Adrenal gland (tissue), 12 donors: ENCODE data around the gene ASH1L. TPM values are rescaled to one million over a fixed set of nuclear protein-coding genes. Genes with fewer than 3 reads are reported as not detected.
A peak's percentile ranks its signal among the peaks of the same experiment; 100 is the strongest.
"Not testable (repeated sequence)": the region's sequence is repeated elsewhere in the genome, so short reads cannot be mapped to it uniquely, and the experiment has no call there.

Source experiments
- DNase-seq, 7 donors: peaks; one replicate each; pipeline ENCODE4 v3.0.0-alpha.2; 2019 to 2020
- H3K27ac ChIP-seq, 5 donors: fragments of 200-600 bp; sonication (generic) in 4 of 5; 1 replicate in 3 of 5; 2 replicates in 2 of 5; pipeline versions ENCODE4 v1.5.1 to v1.8.0; 2016 to 2020; ENCODE audit warnings: mild to moderate bottlenecking in 1 of 5
- H3K27me3 ChIP-seq: fragments of 200-600 bp; 2 replicates; pipeline ENCODE4 v1.8.0; 2021
- H3K36me3 ChIP-seq, 2 donors: fragments of 200-600 bp; replicated peaks in 1 of 2; 1 replicate in 1 of 2; 2 replicates in 1 of 2; pipeline versions ENCODE4 v1.5.1 to v1.8.0; 2018 to 2022
- H3K4me1 ChIP-seq, 2 donors: fragments of 200-600 bp; replicated peaks in 1 of 2; 1 replicate in 1 of 2; 2 replicates in 1 of 2; pipeline versions ENCODE4 v1.5.1 to v1.8.0; 2018 to 2021
- H3K4me3 ChIP-seq, 4 donors: fragments of 200-600 bp; sonication (generic) in 3 of 4; one replicate each; pipeline ENCODE4 v1.5.1; 2016 to 2018
- H3K9me3 ChIP-seq, 3 donors: fragments of 200-600 bp; sonication (generic) in 1 of 3; replicated peaks in 1 of 3; 1 replicate in 2 of 3; 2 replicates in 1 of 3; pipeline versions ENCODE4 v1.5.1 to v1.8.0; 2016 to 2021
- POLR2A ChIP-seq, 2 donors: fragments of 450-650 bp; IDR thresholded peaks; one replicate each; pipeline ENCODE4 v1.6.1; 2017; ENCODE audit warnings: antibody characterized with exemption in 2 of 2, mild to moderate bottlenecking in 2 of 2, moderate library complexity in 1 of 2
- WGBS, 4 donors: extraction: QIAGEN DNeasy Blood & Tissue Kit in 2 of 4; methylation state at CpG; one replicate each; pipeline versions ENCODE4 v1.1.5 to v1.1.7; 2013 to 2017; 5-methylcytosine and 5-hydroxymethylcytosine counted together
- intact Hi-C, 2 donors: fragments of 100-400 bp; cut with DNase I; formaldehyde crosslinking; loops; one replicate each; pipeline versions ENCODE4 v1.14.1 to v1.15.0; 2022 to 2023
- polyA plus RNA-seq, 3 donors: library from polyadenylated mRNA; stranded (reverse); fragments of 200-250 nt in 2 of 3; fragments of 350-450 nt in 1 of 3; fragmentation: Illumina TruSeq in 1 of 3; extraction: RNeasy Lipid Tissue Mini Kit (QIAGEN cat#74804) in 1 of 3; gene quantifications; one replicate each; pipeline ENCODE4 v1.2.3, GENCODE V29; 2013 to 2014
- total RNA-seq, 9 donors: library from RNA; depleted of rRNA in 4 of 9; stranded (reverse); fragments of >200 nt in 4 of 9; fragments of 120-200 nt in 1 of 9; fragmentation: NEBNext Ultra II Directional in 1 of 9; extraction: Animal tissue kit (Norgen Biotek cat#: 25700) in 1 of 9; gene quantifications; one replicate each; pipeline versions ENCODE4 v1.1.0 to v1.2.4, GENCODE V29; 2013 to 2023
- TF ChIP-seq, protein P1 (sequence below), 6 experiments: fragments of 450-650 bp in 4 of 6; fragments of 200-600 bp in 2 of 6; sonication (generic) in 1 of 6; IDR thresholded peaks; 1 replicate in 5 of 6; 2 replicates in 1 of 6; pipeline versions ENCODE4 v1.5.1 to v1.8.0; 2016 to 2021; ENCODE audit warnings: antibody characterized with exemption in 6 of 6, mild to moderate bottlenecking in 2 of 6, moderate library complexity in 1 of 6
- donor health status: healthy with polysubstance abuse.
- donor health status: Bipolar disorder and iron deficiency.
- donor health status: DM: yes; HTN: yes; CAD: no.
- donor health status: DM: no; HTN: no; CAD: no.
- donor health status: DM: no; HTN: no; CAD: no.
- donor health status: DM: yes; HTN: yes; CAD: no.

ASH1L gene
- total and polyA plus RNA-seq, 12 donors: 3.7 to 59.3 (median 41.8) TPM

DNA sequence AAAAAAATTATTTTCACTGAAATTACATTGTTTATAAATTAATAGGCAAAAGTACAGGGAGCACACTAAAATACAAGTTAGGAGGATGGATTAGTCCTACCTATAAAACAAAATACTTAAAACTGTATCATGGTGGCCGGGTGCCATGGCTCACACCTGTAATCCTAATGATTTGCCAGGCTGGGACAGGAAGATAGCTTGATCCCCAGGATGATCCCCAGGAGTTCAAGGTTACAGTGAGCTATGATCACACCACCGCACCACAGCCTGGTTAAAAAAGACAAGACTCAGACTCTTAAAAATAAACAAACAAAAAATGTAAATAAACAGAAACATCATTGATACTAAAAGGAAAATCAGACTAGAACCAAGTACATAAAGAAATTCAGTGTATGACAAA, 53.5 kb downstream of the ASH1L start:
- DNase-seq: no peak
- 45 to 70% (median 53%) methylated on average over 2 of the region's 2 CpGs for WGBS, 4 donors
- intact Hi-C loops: no loop called here
- Histone ChIP-seq H3K27me3 (no peaks in the 10 kb centered on the region), H3K27ac (no peak overlapping the region), H3K36me3 (no peaks in the 10 kb centered on the region), H3K4me1 (peaks cover 0 to 41% of the 10 kb centered on the region in 2 donors), H3K9me3 (no peaks in the 10 kb centered on the region), H3K4me3 (no peak overlapping the region)
- TF ChIP-seq, protein P1, sequence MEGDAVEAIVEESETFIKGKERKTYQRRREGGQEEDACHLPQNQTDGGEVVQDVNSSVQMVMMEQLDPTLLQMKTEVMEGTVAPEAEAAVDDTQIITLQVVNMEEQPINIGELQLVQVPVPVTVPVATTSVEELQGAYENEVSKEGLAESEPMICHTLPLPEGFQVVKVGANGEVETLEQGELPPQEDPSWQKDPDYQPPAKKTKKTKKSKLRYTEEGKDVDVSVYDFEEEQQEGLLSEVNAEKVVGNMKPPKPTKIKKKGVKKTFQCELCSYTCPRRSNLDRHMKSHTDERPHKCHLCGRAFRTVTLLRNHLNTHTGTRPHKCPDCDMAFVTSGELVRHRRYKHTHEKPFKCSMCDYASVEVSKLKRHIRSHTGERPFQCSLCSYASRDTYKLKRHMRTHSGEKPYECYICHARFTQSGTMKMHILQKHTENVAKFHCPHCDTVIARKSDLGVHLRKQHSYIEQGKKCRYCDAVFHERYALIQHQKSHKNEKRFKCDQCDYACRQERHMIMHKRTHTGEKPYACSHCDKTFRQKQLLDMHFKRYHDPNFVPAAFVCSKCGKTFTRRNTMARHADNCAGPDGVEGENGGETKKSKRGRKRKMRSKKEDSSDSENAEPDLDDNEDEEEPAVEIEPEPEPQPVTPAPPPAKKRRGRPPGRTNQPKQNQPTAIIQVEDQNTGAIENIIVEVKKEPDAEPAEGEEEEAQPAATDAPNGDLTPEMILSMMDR (IDR thresholded peaks at IDR 0.05): no peak
- TF ChIP-seq POLR2A (IDR thresholded peaks at IDR 0.05): no peak

DNA sequence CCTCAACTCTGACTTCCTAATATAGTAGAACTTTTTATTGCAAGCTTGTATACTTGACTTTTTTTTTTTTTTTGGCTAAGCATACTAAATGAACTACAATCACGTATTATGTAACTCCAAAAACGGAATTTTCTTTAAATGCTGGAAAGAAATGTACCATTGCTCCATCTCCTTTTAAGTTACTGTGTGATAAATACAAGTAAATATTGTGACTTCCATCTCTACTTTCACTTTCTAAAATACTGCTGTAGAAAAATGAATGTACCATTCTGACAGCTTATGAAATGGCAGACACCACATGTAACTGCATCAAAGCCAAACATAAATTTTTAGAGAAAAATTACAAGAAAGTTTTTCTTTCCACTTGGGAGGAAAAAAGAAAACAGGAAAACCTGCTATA, 54.7 kb downstream of the ASH1L start:
- WGBS, 4 donors: 21 to 36% (median 34%) methylated on average over 2 of the region's 2 CpGs
- H3K4me3 ChIP-seq: no peak overlapping the region
- H3K4me1 ChIP-seq: peaks cover 0 to 31% of the 10 kb centered on the region in 2 donors
- no peaks in the 10 kb centered on the region for H3K9me3 ChIP-seq
- TF ChIP-seq, protein P1 (IDR thresholded peaks at IDR 0.05): no peak
- TF ChIP-seq POLR2A (IDR thresholded peaks at IDR 0.05): no peak
- DNase-seq: no peak
- H3K27me3 ChIP-seq: no peaks in the 10 kb centered on the region
- H3K36me3 ChIP-seq: no peaks in the 10 kb centered on the region
- intact Hi-C loops: no loop called here
- no peak overlapping the region for H3K27ac ChIP-seq

DNA sequence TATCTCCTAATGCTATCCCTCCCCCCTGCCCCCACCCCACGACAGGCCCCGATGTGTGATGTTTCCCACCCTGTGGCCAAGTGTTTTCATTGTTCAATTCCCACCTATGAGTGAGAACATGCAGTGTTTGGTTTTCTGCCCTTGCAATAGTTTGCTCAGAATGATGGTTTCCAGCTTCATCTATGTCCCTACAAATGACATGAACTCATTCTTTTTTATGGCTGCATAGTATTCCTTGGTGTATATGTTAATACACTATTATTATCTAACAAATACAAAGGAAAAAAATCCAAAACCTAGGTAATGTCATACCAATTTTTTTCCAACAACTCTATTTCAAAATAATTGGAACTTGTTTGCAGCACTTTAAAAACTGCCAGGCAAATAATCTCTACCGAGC, 56.6 kb downstream of the ASH1L start:
- H3K27ac ChIP-seq, H3K36me3 ChIP-seq, DNase-seq, H3K27me3 ChIP-seq, H3K9me3 ChIP-seq, H3K4me3 ChIP-seq, intact Hi-C loops: not testable (repeated sequence)
- 93 to 100% (median 97%) methylated on average over 3 of the region's 3 CpGs for WGBS, 4 donors
- peaks cover 0 to 27% of the 10 kb centered on the region in 2 donors for H3K4me1 ChIP-seq

DNA sequence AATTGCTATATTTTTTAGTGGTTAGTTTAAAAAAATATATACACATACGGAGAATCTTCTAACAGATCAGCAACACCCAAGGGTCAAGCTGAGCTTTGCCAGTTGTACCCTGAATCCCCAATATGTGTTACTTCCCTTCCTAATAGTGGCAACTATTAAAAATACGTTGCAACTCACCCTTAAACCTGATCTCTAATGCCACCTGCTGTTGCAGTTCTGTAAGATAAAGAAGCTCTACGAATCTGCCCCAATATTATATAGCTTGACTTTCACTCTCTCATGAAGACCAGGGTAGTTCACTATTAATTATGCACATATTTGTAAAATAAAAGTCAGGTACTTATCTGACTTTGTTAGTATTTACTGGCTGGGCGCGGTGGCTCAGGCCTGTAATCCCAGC, 58.4 kb downstream of the ASH1L start:
- no peak for TF ChIP-seq POLR2A (IDR thresholded peaks at IDR 0.05)
- TF ChIP-seq, protein P1 (IDR thresholded peaks at IDR 0.05): peak; percentile 18 to 52 (median 42)
- no peak overlapping the region for H3K27ac ChIP-seq
- H3K9me3 ChIP-seq: no peaks in the 10 kb centered on the region
- H3K36me3 ChIP-seq: no peaks in the 10 kb centered on the region
- intact Hi-C loops: no loop called here
- H3K27me3 ChIP-seq: no peaks in the 10 kb centered on the region
- no peak for DNase-seq
- 42 to 52% (median 45%) methylated on average over 5 of the region's 5 CpGs for WGBS, 4 donors
- H3K4me3 ChIP-seq: no peak overlapping the region
- H3K4me1 ChIP-seq: peaks cover 6 to 42% of the 10 kb centered on the region in 2 donors

DNA sequence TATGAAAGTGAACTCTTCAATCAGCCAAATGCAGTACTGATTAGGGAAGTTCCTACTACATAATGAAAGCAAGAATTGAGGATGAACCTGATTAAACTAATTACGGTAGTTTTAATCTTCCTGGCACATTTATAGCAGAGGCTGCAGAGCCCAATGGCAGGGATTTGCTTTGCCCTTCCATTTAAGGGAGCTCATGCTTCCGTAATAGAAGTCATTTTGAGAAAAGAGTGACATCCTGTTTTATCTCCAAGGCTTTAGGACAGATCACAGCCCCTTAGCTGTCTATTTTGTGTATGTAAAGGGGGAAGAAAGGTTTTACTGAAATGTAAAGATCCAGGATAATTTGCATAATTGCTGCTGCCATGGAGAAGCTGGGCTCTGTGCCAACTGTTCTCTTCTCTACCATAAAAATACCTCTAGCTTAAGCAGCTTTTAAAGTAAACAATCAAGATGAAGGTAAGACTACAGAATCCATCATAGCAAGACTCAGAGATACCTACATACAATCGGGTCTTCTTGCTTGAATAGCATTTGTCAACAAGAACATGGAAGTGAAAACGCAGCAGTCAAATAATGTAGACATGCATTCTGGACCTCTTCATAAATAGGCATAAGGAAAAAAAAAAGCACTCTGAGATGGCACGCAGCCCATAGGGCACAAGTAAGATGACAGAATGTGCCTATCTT, 62.5 kb downstream of the ASH1L start:
- no peak for DNase-seq
- Histone ChIP-seq H3K27ac (no peak overlapping the region), H3K9me3 (no peaks in the 10 kb centered on the region), H3K36me3 (no peaks in the 10 kb centered on the region), H3K4me3 (peak overlapping the region in 1 of 4 donors; percentile 17), H3K4me1 (peaks cover 6 to 26% of the 10 kb centered on the region in 2 donors), H3K27me3 (no peaks in the 10 kb centered on the region)
- intact Hi-C loops: no loop called here
- WGBS, 4 donors: 48 to 56% (median 54%) methylated on average over 5 of the region's 5 CpGs
- no peak for TF ChIP-seq POLR2A (IDR thresholded peaks at IDR 0.05)
- TF ChIP-seq, protein P1 (IDR thresholded peaks at IDR 0.05): no peak
